ENCODE measurements around the gene MTUS2.

Gene MTUS2

GRCh38 chr13:29165840-29166239, 345.7 kb downstream of the MTUS2 start:
- H3K4me3 ChIP-seq (ENCODE audit: low read depth, low read length), result no peak overlapping the region
- TF ChIP-seq CTCF (IDR thresholded peaks at IDR 0.05; ENCODE audit: borderline replicate concordance, insufficient read depth, low read depth, low read length), result no peak

- H3K4me3 ChIP-seq (ENCODE audit: low read depth, low read length), result no peak overlapping the region
- TF ChIP-seq CTCF (IDR thresholded peaks at IDR 0.05; ENCODE audit: borderline replicate concordance, insufficient read depth, low read depth, low read length), result no peak
Observed at GRCh38 chr13:29170436-29171082, 350.4 kb downstream of the MTUS2 start.

GRCh38 chr13:29171244-29171643, 351.1 kb downstream of the MTUS2 start:
- TF ChIP-seq CTCF (IDR thresholded peaks at IDR 0.05; ENCODE audit: borderline replicate concordance, insufficient read depth, low read depth, low read length), result no peak
- H3K4me3 ChIP-seq (ENCODE audit: low read depth, low read length), result no peak overlapping the region

- TF ChIP-seq CTCF (IDR thresholded peaks at IDR 0.05; ENCODE audit: borderline replicate concordance, insufficient read depth, low read depth, low read length), result no peak
- H3K4me3 ChIP-seq (ENCODE audit: low read depth, low read length), result no peak overlapping the region
Observed at GRCh38 chr13:29174093-29174492, 354.0 kb downstream of the MTUS2 start.

- H3K4me3 ChIP-seq (ENCODE audit: low read depth, low read length), result no peak overlapping the region
- TF ChIP-seq CTCF (IDR thresholded peaks at IDR 0.05; ENCODE audit: borderline replicate concordance, insufficient read depth, low read depth, low read length), result no peak
Observed at GRCh38 chr13:29175250-29175873, 355.2 kb downstream of the MTUS2 start.

- H3K4me3 ChIP-seq (ENCODE audit: low read depth, low read length), result no peak overlapping the region
- TF ChIP-seq CTCF (IDR thresholded peaks at IDR 0.05; ENCODE audit: borderline replicate concordance, insufficient read depth, low read depth, low read length), result no peak
Observed at GRCh38 chr13:29180055-29180454, 359.9 kb downstream of the MTUS2 start.

- no peak overlapping the region for H3K4me3 ChIP-seq (ENCODE audit: low read depth, low read length)
- no peak for TF ChIP-seq CTCF (IDR thresholded peaks at IDR 0.05; ENCODE audit: borderline replicate concordance, insufficient read depth, low read depth, low read length)
Observed at GRCh38 chr13:29182216-29182615, 362.1 kb downstream of the MTUS2 start.
